OCI-LY3 (cell line): ENCODE data around the gene PRR20E.

Source experiments
- CTCF ChIP-seq: fragments of 200-600, 300-600 bp; sonication (generic); IDR thresholded peaks from 2 replicates; pipeline ENCODE4 v1.5.1; 2014; ENCODE audit warnings: antibody characterized with exemption, low read length, low read depth
- EZH2phosphoT487 ChIP-seq: fragments of 200-600 bp; shearing (Covaris generic); IDR thresholded peaks from 2 replicates; pipeline ENCODE4 v1.6.1; 2018; ENCODE audit warnings: antibody characterized with exemption, mixed run types, low read depth

GRCh38 chr13:57212989-57213388, 46.0 kb downstream of the PRR20E start:
- no peak for TF ChIP-seq CTCF
- TF ChIP-seq EZH2phosphoT487, result no peak
